GM18505 (cell line): ENCODE data around the gene ALG11.
"Not testable (repeated sequence)": the region's sequence is repeated elsewhere in the genome, so short reads cannot be mapped to it uniquely, and the experiment has no call there.

ENCODE experiments used
- ATAC-seq: cut with Tn5 transposase; IDR thresholded peaks from one replicate; pipeline ENCODE4 v1.9.1; 2021; ENCODE audit not compliant: unreplicated experiment
- POLR2A ChIP-seq: IDR thresholded peaks from 4 replicates; pipeline ENCODE4 v1.6.1; 2011; ENCODE audit warnings: borderline replicate concordance; ENCODE audit not compliant: insufficient read depth, insufficient read length; ENCODE audit errors: extremely low read depth

Gene ALG11

GRCh38 chr13:52011632-52012511 is at the start of gene ALG11:
Gene ALG11, plus strand, starts transcription at chr13:52012398. Its CDS starts 21 bp downstream, at chr13:52012419.
- peak; percentile 99 for ATAC-seq
- peak; percentile 87 for TF ChIP-seq POLR2A

- ATAC-seq, result no peak
- no peak for TF ChIP-seq POLR2A
These were observed 46.0 kb upstream of the ALG11 start for GRCh38 chr13:51966186-51966585.

- no peak for ATAC-seq
- TF ChIP-seq POLR2A, result no peak
These were observed 44.4 kb upstream of the ALG11 start for GRCh38 chr13:51967482-51968446.

- ATAC-seq, result no peak
- no peak for TF ChIP-seq POLR2A
These were observed 41.8 kb upstream of the ALG11 start for GRCh38 chr13:51970349-51970748.

GRCh38 chr13:51971520-51972426 is 40.4 kb upstream of the ALG11 start:
- ATAC-seq, result no peak

GRCh38 chr13:51974482-51974881 is 37.7 kb upstream of the ALG11 start:
- TF ChIP-seq POLR2A, result no peak
- ATAC-seq, result no peak

More at GRCh38 chr13:51971520-51972426, 40.4 kb upstream of the ALG11 start:
- no peak for TF ChIP-seq POLR2A

- no peak for ATAC-seq
- no peak for TF ChIP-seq POLR2A
These were observed 35.8 kb upstream of the ALG11 start for GRCh38 chr13:51976423-51976822.

- no peak for TF ChIP-seq POLR2A
- ATAC-seq, result no peak
These were observed 35.3 kb upstream of the ALG11 start for GRCh38 chr13:51976890-51977289.

- TF ChIP-seq POLR2A, result no peak
- ATAC-seq, result no peak
These were observed 34.6 kb upstream of the ALG11 start for GRCh38 chr13:51977625-51978024.

- no peak for TF ChIP-seq POLR2A
- ATAC-seq, result no peak
These were observed 33.2 kb upstream of the ALG11 start for GRCh38 chr13:51978796-51979556.

GRCh38 chr13:51980908-51981307 is 31.3 kb upstream of the ALG11 start:
- ATAC-seq, result no peak
- TF ChIP-seq POLR2A, result no peak

GRCh38 chr13:51981355-51981754 is 30.8 kb upstream of the ALG11 start:
- no peak for TF ChIP-seq POLR2A

GRCh38 chr13:51983292-51983691 is 28.9 kb upstream of the ALG11 start:
- ATAC-seq, result not testable (repeated sequence)

More at GRCh38 chr13:51981355-51981754, 30.8 kb upstream of the ALG11 start:
- no peak for ATAC-seq

- ATAC-seq, result not testable (repeated sequence)
These were observed 27.3 kb upstream of the ALG11 start for GRCh38 chr13:51984904-51985303.
